Neuronal stem cell (in vitro differentiated cells): ENCODE results near the gene PHKA2.

ENCODE experiments used
- DNase-seq: peaks from one replicate; pipeline ENCODE4 v3.0.0-alpha.2; 2013; ENCODE audit warnings: low spot score
- H2AFZ ChIP-seq: one replicate; pipeline ENCODE4 v1.6.1; 2013; ENCODE audit warnings: mild to moderate bottlenecking, low read length, inconsistent platforms
- H2AK5ac ChIP-seq: 2 replicates; pipeline ENCODE4 v1.6.1; 2013; ENCODE audit warnings: low read depth, mild to moderate bottlenecking, inconsistent platforms, low read length, moderate library complexity, mixed read lengths
- H2BK120ac ChIP-seq: 2 replicates; pipeline ENCODE4 v1.6.1; 2013; ENCODE audit warnings: low read depth, mild to moderate bottlenecking, inconsistent platforms, low read length, moderate library complexity, mixed read lengths
- H2BK12ac ChIP-seq: one replicate; pipeline ENCODE4 v1.6.1; 2013; ENCODE audit warnings: low read length, inconsistent platforms
- H2BK15ac ChIP-seq: 2 replicates; pipeline ENCODE4 v1.6.1; 2013; ENCODE audit warnings: mild to moderate bottlenecking, low read length, inconsistent platforms, mixed read lengths
- H2BK5ac ChIP-seq: one replicate; pipeline ENCODE4 v1.6.1; 2013; ENCODE audit warnings: inconsistent platforms, mild to moderate bottlenecking, low read length, moderate library complexity
- H3K14ac ChIP-seq: one replicate; pipeline ENCODE4 v1.6.1; 2013; ENCODE audit warnings: low read length, inconsistent platforms
- H3K18ac ChIP-seq: 2 replicates; pipeline ENCODE4 v1.6.1; 2013; ENCODE audit warnings: low read length, inconsistent platforms
- H3K23ac ChIP-seq: 2 replicates; pipeline ENCODE4 v1.6.1; 2013; ENCODE audit warnings: low read depth, mild to moderate bottlenecking, mixed read lengths, low read length, inconsistent platforms; ENCODE audit not compliant: poor library complexity
- H3K27ac ChIP-seq: replicated peaks from 3 replicates; pipeline ENCODE4 v1.5.1; 2013; ENCODE audit warnings: low read length, inconsistent platforms
- H3K27me3 ChIP-seq, 3 experiments: 2 replicates each; pipeline ENCODE4 v1.6.1; 2013; ENCODE audit warnings: low read length in 3 of 3, mild to moderate bottlenecking in 2 of 3, inconsistent platforms in 1 of 3, low read depth in 1 of 3, mixed read lengths in 1 of 3, moderate library complexity in 1 of 3; ENCODE audit not compliant: control insufficient read depth in 3 of 3, insufficient read depth in 3 of 3
- H3K36me3 ChIP-seq, 2 donors: replicated peaks in 1 of 2; 2 replicates each; pipeline ENCODE4 v1.6.1; 2013; ENCODE audit warnings: low read length in 2 of 2; ENCODE audit not compliant: control insufficient read depth in 2 of 2, insufficient read depth in 2 of 2
- H3K4ac ChIP-seq: 2 replicates; pipeline ENCODE4 v1.6.1; 2013; ENCODE audit warnings: inconsistent platforms, mild to moderate bottlenecking, low read length, moderate library complexity
- H3K4me1 ChIP-seq, 2 donors: 1 replicate in 1 of 2; 2 replicates in 1 of 2; pipeline ENCODE4 v1.6.1; 2013; ENCODE audit warnings: low read length in 2 of 2, low read depth in 1 of 2; ENCODE audit not compliant: control insufficient read depth in 2 of 2, insufficient read depth in 1 of 2
- H3K4me2 ChIP-seq: one replicate; pipeline ENCODE4 v1.6.1; 2013; ENCODE audit warnings: mild to moderate bottlenecking, low read length, inconsistent platforms; ENCODE audit not compliant: insufficient read depth, poor library complexity, severe bottlenecking
- H3K4me3 ChIP-seq, 2 donors: 2 replicates each; pipeline ENCODE4 v1.5.1; 2013; ENCODE audit warnings: low read length in 2 of 2, mild to moderate bottlenecking in 2 of 2, inconsistent platforms in 1 of 2, moderate library complexity in 1 of 2
- H3K79me1 ChIP-seq: one replicate; pipeline ENCODE4 v1.6.1; 2013; ENCODE audit warnings: low read depth, mild to moderate bottlenecking, inconsistent platforms, low read length, moderate library complexity
- H3K9ac ChIP-seq: one replicate; pipeline ENCODE4 v1.6.1; 2013; ENCODE audit warnings: mild to moderate bottlenecking, low read depth, low read length, inconsistent platforms; ENCODE audit not compliant: poor library complexity
- H3K9me3 ChIP-seq, 2 donors: replicated peaks in 1 of 2; 2 replicates each; pipeline versions ENCODE3 to v1.6.1; 2013; ENCODE audit warnings: low read length in 2 of 2, mild to moderate bottlenecking in 2 of 2, inconsistent platforms in 1 of 2, low read depth in 1 of 2, mixed read lengths in 1 of 2, moderate library complexity in 1 of 2; ENCODE audit not compliant: control insufficient read depth in 2 of 2, insufficient read depth in 1 of 2
- H4K8ac ChIP-seq: one replicate; pipeline ENCODE4 v1.6.1; 2013; ENCODE audit warnings: low read depth, mild to moderate bottlenecking, inconsistent platforms, low read length, moderate library complexity
- H4K91ac ChIP-seq: one replicate; pipeline ENCODE4 v1.6.1; 2013; ENCODE audit warnings: low read length, low read depth, mild to moderate bottlenecking, inconsistent platforms; ENCODE audit not compliant: poor library complexity
- WGBS, 2 donors: extraction: QIAGEN DNeasy Blood & Tissue Kit; methylation state at CpG; one replicate each; pipeline ENCODE4 v1.1.7; 2013; ENCODE audit warnings: missing lambda C conversion rate in 2 of 2, mixed read lengths in 1 of 2; ENCODE audit not compliant: insufficient read length in 2 of 2, insufficient replicate concordance in 1 of 2; ENCODE audit errors: extremely low coverage in 2 of 2; 5-methylcytosine and 5-hydroxymethylcytosine counted together

Gene PHKA2

DNA sequence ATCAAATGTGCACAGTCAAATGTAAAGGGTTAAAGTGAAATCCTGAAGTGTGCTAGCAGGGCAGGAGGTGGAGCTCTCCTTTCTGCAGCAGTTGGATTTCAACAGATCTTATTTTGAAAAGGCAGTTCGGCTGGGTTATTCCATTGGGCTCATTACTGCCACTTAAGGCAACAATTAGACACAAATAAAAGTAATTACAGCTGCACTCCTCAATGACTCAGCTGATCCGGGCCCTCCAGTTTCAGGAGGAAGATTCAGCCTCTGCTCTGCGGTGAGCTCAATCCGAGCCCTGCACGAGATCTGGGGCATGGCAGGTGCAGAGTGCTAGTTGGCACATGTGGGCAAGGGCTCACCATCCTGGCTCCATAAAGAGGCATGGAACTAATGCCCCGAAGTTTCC, 85.4 kb downstream of the PHKA2 start:
- Histone ChIP-seq H3K14ac (no peak overlapping the region), H4K91ac (no peak overlapping the region), H3K27ac (no peak overlapping the region), H3K23ac (no peak overlapping the region), H3K9ac (no peak overlapping the region), H4K8ac (no peak overlapping the region), H2AFZ (no peak overlapping the region), H2BK15ac (no peak overlapping the region), H3K4me2 (no peak overlapping the region), H3K9me3 (no peaks in the 10 kb centered on the region), H3K4me3 (no peak overlapping the region), H3K4ac (no peak overlapping the region), H3K79me1 (peaks cover 4% of the 10 kb centered on the region), H3K4me1 (peaks cover 0 to 5% of the 10 kb centered on the region in 2 donors), H2BK120ac (no peak overlapping the region), H2AK5ac (no peak overlapping the region), H2BK5ac (no peak overlapping the region), H3K18ac (no peak overlapping the region), H3K36me3 (peaks cover 0 to 3% of the 10 kb centered on the region in 2 donors), H3K27me3 (no peaks in the 10 kb centered on the region), H2BK12ac (no peak overlapping the region)
- WGBS, 2 donors: no CpG with 5 or more reads among the region's 6 CpGs
- DNase-seq: no peak

DNA sequence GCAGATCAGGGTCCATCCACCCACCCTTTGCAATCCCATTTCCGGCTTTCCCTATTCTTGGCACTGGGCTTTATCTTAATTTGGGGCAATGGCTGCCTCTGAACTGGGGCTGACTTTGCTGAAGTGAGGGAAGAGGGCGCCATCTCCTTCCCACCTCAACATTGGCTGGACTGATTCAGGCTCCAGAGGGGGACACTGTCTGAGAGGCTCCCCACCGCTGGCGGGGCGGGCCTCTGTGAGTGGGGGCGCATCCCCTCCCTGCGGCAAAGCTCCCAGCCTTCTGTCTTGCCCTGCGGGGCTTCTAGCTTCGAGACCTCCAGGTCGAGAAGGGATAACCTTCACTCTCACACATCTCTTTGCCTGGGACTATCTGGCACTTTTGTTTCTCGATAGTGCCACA, 85.8 kb downstream of the PHKA2 start:
- no peak overlapping the region for H3K9ac ChIP-seq
- no peak overlapping the region for H2BK12ac ChIP-seq
- no peak overlapping the region for H3K4ac ChIP-seq
- no peak overlapping the region for H3K4me3 ChIP-seq
- H2BK5ac ChIP-seq: no peak overlapping the region
- DNase-seq: no peak
- no peaks in the 10 kb centered on the region for H3K9me3 ChIP-seq
- H2BK120ac ChIP-seq: no peak overlapping the region
- H2AK5ac ChIP-seq: no peak overlapping the region
- H3K14ac ChIP-seq: no peak overlapping the region
- H3K18ac ChIP-seq: no peak overlapping the region
- no peak overlapping the region for H2BK15ac ChIP-seq
- H4K8ac ChIP-seq: no peak overlapping the region
- no peak overlapping the region for H3K23ac ChIP-seq
- no peaks in the 10 kb centered on the region for H3K27me3 ChIP-seq
- H3K27ac ChIP-seq: no peak overlapping the region
- no CpG with 5 or more reads among the region's 11 CpGs for WGBS, 2 donors
- peaks cover 2% of the 10 kb centered on the region for H3K79me1 ChIP-seq
- no peak overlapping the region for H3K4me2 ChIP-seq
- no peak overlapping the region for H4K91ac ChIP-seq
- H2AFZ ChIP-seq: no peak overlapping the region
- peaks cover 0 to 5% of the 10 kb centered on the region in 2 donors for H3K4me1 ChIP-seq
- peaks cover 0 to 3% of the 10 kb centered on the region in 2 donors for H3K36me3 ChIP-seq

DNA sequence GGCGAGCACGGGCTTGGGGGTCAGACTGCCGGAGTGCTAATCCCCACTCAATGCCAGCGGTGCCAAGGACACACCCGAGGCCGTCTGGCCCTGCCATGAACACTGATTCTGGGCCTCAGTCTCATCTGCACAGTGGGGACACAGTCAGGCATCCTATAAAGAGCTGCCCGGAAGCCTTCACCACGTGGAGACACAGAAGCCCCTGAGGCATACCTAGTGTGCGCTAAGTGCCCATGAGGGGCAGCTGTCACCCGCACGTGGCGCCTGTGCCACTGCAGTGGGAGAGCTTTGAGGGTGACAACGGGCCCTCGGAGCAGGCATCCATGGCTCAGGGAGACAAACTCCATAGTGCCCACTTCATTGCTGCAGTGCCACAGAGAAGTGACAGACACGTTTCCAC, 86.3 kb downstream of the PHKA2 start:
- no peak overlapping the region for H3K18ac ChIP-seq
- no peak overlapping the region for H3K9ac ChIP-seq
- no peak overlapping the region for H2AK5ac ChIP-seq
- peaks cover 0 to 3% of the 10 kb centered on the region in 2 donors for H3K36me3 ChIP-seq
- H3K23ac ChIP-seq: no peak overlapping the region
- H3K4ac ChIP-seq: no peak overlapping the region
- no peak overlapping the region for H2BK12ac ChIP-seq
- H3K27me3 ChIP-seq: no peaks in the 10 kb centered on the region
- WGBS, 2 donors: no CpG with 5 or more reads among the region's 15 CpGs
- H2AFZ ChIP-seq: no peak overlapping the region
- no peak overlapping the region for H4K91ac ChIP-seq
- H3K14ac ChIP-seq: no peak overlapping the region
- peaks cover 2% of the 10 kb centered on the region for H3K79me1 ChIP-seq
- H4K8ac ChIP-seq: peak overlapping the region; percentile 3
- H2BK15ac ChIP-seq: no peak overlapping the region
- H3K4me1 ChIP-seq: peaks cover 0 to 5% of the 10 kb centered on the region in 2 donors
- H2BK5ac ChIP-seq: no peak overlapping the region
- no peaks in the 10 kb centered on the region for H3K9me3 ChIP-seq
- no peak overlapping the region for H3K27ac ChIP-seq
- no peak for DNase-seq
- no peak overlapping the region for H3K4me3 ChIP-seq
- no peak overlapping the region for H3K4me2 ChIP-seq
- H2BK120ac ChIP-seq: no peak overlapping the region

DNA sequence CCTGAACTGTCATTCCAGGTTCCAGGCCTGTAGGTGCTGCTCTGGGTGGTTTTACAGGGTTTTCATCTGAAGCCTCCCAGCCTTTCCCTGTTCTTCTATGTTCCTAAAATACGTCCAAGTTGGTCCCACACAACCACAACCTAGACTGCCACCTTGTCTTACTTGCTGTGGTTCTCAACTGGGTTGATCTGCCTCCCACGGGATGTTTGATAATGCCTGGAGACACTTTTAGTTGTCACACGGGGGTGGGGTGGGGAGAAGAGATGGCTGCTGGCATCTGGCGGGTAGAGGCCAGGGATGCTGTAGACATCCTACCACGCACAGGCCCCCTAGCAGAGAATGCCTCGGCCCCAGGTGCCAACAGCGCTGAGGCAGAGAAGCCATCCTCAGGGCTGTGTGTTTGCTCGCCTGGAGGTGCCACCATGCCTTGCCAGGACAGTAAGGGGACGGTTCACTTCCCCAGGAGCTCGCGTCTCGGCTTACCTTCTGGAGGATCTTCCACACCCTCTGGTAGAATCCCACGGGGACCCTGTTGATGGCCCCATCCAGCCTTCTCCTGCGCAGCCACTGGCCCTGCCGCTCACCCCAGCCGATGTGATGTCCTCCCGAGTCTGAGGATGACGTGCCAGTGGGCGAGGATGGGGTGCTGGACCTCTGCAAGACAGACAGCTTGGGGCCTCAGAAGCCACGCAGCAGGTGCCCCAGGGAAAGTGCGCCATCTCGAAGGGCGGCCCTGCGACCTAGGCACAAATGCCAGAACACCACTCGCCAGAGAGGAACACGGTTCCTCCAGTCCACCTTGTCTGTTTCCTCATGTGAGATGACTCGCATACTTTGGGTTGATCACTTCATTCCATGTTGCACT, 87.0 kb downstream of the PHKA2 start:
- Histone ChIP-seq H3K4ac (no peak overlapping the region), H3K4me1 (peaks cover 0 to 5% of the 10 kb centered on the region in 2 donors), H3K79me1 (peaks cover 2% of the 10 kb centered on the region), H2AK5ac (no peak overlapping the region), H3K27ac (no peak overlapping the region), H3K9ac (peak overlapping the region; percentile 21), H3K18ac (no peak overlapping the region), H3K4me2 (no peak overlapping the region), H2BK5ac (no peak overlapping the region), H2BK120ac (no peak overlapping the region), H3K27me3 (no peaks in the 10 kb centered on the region), H3K4me3 (no peak overlapping the region), H3K23ac (no peak overlapping the region), H4K91ac (no peak overlapping the region), H2BK12ac (no peak overlapping the region), H2AFZ (no peak overlapping the region), H2BK15ac (no peak overlapping the region), H4K8ac (no peak overlapping the region), H3K9me3 (no peaks in the 10 kb centered on the region), H3K14ac (no peak overlapping the region), H3K36me3 (peaks cover 0 to 3% of the 10 kb centered on the region in 2 donors)
- WGBS, 2 donors: no CpG with 5 or more reads among the region's 27 CpGs
- DNase-seq: no peak
